CD1c-positive myeloid dendritic cell (primary cell): ENCODE data around the gene CLEC2D.
A peak's percentile ranks its signal among the peaks of the same experiment; 100 is the strongest.
"Not testable (repeated sequence)": the region's sequence is repeated elsewhere in the genome, so short reads cannot be mapped to it uniquely, and the experiment has no call there.

Source experiments
- DNase-seq: peaks from one replicate; pipeline ENCODE4 v3.0.0-alpha.2; 2016; ENCODE audit errors: extremely low spot score

CLEC2D gene

GRCh38 chr12:9729082-9729481, 59.6 kb downstream of the CLEC2D start:
- DNase-seq, result no peak

DNA sequence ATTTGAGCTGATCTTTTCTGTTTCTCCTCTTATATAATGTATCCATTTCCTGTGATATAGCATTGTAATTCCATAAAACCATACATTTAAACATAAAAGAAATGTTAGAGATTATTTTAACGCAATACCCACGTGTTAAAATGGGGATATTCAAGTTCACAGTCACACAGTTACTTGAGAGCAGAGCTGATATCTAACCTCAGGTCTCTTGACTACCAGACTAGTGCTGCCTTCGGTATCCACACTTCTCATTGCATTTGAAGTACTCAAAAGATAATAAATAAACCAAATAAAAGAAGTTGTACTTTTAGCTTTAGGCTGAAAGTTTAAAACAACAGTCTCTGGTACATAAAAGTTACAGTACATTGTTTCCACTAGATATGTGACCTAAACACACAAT, 60.5 kb downstream of the CLEC2D start:
- DNase-seq, result no peak

DNA sequence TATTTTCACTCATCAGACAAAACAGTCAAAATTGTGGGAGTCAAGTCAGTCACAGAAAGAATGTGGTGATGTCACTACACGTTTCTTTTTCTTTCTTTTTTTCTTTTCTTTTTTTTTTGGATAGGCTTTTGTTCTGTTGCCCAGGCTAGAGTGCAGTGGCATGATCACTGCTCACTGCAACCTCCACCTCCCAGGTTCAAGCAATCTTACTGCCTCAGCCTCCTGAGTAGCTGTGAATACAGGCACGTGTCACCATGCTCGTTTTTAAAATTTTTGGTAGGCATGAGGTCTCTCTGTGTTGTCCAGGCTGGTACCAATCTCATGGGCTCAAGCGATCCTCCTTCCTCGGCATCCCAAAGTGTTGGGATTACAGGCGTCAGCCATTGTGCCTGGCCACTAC, 61.1 kb downstream of the CLEC2D start:
- no peak for DNase-seq

DNA sequence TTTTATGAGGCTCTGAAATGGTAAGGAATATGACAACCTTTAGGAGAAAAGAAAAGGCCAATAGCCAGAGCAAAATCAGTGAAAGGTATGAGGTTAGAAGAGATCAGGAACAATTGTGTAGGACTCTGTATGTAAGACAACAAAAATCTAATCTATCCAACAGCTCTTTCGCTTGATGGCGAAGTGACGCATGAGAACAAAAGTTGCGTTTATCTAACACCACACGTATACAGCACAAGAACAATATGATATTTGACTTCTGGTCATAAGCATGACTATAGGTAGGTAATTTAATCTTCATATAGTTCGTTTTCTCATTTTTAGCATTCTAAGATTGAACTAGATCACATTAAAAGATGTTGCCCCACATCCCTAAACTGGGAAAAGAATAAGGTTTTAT, 61.9 kb downstream of the CLEC2D start:
- DNase-seq, result no peak

- peak; percentile 74 for DNase-seq
These were observed 62.3 kb downstream of the CLEC2D start for GRCh38 chr12:9731797-9732196.

- DNase-seq, result peak; percentile 83
These were observed 63.5 kb downstream of the CLEC2D start, which contains the start of gene CLECL1 for GRCh38 chr12:9732921-9733461. Gene CLECL1, minus strand, starts transcription at chr12:9733097.

- peak; percentile 49 for DNase-seq
These were observed 66.1 kb downstream of the CLEC2D start for GRCh38 chr12:9735601-9736000.

DNA sequence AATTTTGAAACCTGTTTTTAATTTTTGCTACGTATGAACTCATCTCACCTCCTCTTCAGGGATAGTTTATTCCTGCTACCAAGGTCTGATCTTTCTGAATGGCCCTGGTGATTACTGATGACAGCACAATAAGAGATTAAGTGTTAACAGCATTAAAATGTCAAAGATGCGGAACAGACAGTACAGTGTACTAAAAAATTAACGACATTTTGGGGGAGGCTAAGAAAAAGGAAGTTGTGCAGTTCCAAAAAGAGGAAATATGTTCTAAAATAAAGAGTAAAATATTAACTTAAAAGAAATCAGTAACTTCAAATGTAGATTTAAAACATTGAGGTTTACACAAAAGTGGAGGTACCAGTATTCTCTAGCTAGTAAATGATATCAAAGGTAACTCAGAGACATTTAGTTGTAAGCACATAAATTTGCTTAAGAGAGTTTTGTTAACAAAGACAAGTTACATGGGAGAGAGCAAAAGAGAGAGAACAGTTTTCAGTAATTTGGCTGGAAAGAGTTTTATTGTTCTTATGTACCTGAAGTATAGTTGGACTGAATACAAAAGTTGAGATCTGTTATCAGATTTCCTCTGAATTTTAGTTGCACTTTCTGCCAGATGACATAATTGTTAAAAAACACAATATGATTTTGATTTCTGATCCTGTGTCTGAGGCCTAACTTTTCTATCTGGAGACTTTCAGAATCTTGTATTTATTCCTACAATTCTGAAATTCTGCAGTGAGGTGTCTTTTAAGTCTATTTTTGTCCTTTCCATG, 67.6 kb downstream of the CLEC2D start:
- DNase-seq, result peak; percentile 75

DNA sequence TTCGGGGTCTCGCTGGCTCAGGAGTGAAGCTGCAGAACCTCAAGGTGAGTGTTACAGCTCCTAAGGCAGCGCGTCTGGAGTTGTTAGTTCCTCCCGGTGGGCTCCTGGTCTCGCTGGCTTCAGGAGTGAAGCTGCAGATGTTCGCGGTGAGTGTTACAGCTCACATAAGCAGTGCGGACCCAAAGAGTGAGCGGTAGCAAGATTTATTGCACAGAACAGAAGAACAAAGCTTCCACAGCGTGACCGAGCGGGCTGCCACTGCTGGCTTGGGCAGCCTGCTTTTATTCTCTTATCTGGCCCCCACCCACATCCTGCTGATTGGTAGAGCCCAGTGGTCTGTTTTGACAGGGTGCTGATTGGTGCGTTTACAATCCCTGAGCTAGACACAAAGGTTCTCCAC, 69.4 kb downstream of the CLEC2D start:
- not testable (repeated sequence) for DNase-seq

DNA sequence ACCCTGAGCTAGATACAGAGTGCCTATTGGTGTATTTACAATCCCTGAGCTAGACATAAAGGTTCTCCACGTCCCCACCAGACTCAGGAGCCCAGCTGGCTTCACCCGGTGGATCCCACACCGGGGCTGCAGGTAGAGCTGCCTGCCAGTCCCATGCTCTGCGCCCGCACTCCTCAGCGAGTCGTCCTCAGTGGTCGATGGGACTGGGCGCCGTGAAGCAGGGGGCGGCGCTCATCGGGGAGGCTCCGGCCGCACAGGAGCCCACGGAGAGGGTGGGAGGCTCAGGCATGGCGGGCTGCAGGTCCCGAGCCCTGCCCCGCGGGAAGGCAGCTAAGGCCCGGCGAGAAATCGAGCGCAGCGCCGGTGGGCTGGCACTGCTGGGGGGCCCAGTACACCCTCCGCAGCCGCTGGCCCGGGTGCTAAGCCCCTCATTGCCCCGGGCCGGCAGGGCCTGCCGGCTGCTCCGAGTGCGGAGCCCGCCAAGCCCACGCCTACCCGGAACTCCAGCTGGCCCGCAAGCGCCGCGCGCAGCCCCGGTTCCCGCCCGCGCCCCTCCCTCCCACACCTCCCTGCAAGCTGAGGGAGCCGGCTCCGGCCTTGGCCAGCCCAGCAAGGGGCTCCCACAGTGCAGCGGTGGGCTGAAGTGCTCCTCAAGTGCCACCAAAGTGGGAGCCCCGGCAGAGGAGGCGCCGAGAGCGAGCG, 70.0 kb downstream of the CLEC2D start:
- DNase-seq, result not testable (repeated sequence)

- DNase-seq, result no peak
These were observed 70.7 kb downstream of the CLEC2D start for GRCh38 chr12:9740106-9740750.

DNA sequence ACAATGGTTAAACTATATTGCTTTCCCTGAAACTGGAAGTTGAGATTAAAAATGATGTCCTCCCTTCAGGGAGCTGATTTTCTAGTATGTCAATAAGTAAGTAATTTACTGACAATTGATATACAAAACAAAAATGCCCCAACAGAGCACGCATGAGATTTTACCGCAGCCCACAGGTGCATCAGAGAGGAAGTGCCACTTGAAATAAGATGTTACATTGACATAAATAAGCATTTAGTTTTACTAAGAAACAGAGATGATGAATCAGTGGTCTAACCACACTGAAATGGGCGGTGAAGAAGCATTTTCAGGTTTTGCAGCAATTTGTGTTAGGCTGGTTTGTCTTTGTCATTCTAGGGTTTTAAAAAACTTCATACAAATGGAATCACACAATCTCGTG, 72.2 kb downstream of the CLEC2D start:
- peak; percentile 76 for DNase-seq

DNA sequence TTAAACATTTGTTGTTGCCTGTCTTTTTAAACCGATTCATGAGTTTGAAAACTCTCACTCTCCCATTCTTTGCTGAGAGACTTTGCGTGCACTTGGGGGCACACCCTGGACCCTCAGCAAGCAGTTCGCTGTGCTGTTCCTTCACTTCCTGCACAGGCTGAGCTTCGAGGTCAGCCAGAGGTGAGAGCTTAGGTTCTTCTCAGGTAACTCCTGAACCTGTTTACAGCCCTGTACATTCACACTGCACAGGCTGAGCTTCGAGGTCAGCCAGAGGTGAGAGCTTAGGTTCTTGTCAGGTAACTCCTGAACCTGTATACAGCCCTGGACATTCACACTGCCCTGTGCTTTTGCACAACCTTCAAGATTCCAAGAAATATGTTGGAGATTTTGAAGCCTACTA, 73.1 kb downstream of the CLEC2D start:
- no peak for DNase-seq

- DNase-seq, result no peak
These were observed 75.7 kb downstream of the CLEC2D start for GRCh38 chr12:9745199-9745598.
